Prostate gland (tissue), 2 donors: Measurements from ENCODE around the gene SLC24A4. TPM values are rescaled to one million over a fixed set of nuclear protein-coding genes. Genes with fewer than 3 reads are reported as not detected.

Experiments
- DNase-seq: peaks from one replicate; pipeline ENCODE4 v3.0.0-alpha.2; 2019; ENCODE audit warnings: low spot score
- H3K27ac ChIP-seq, 2 donors: fragments of 200-600 bp; sonication (generic); 2 replicates each; pipeline ENCODE4 v1.5.1; 2017 to 2019
- H3K27me3 ChIP-seq: fragments of 200-600 bp; sonication (generic); replicated peaks from 2 replicates; pipeline ENCODE4 v1.5.1; 2019; ENCODE audit not compliant: insufficient read depth
- H3K36me3 ChIP-seq, 2 donors: fragments of 200-600 bp; sonication (generic); 1 replicate in 1 of 2; 2 replicates in 1 of 2; pipeline versions ENCODE4 v1.5.1 to v1.8.1; 2017 to 2019
- H3K4me1 ChIP-seq: fragments of 200-600 bp; sonication (generic); replicated peaks from 2 replicates; pipeline ENCODE4 v1.5.1; 2019
- H3K4me3 ChIP-seq, 2 donors: fragments of 200-600 bp; sonication (generic); 2 replicates each; pipeline ENCODE4 v1.5.1; 2017 to 2019
- H3K9me3 ChIP-seq: fragments of 200-600 bp; sonication (generic); 2 replicates; pipeline ENCODE4 v1.5.1; 2017
- POLR2A ChIP-seq: fragments of 450-650 bp; IDR thresholded peaks from one replicate; pipeline ENCODE4 v1.6.1; 2016; ENCODE audit warnings: antibody characterized with exemption, mild to moderate bottlenecking
- POLR2AphosphoS5 ChIP-seq: sonication (generic); formaldehyde crosslinking; IDR thresholded peaks from one replicate; pipeline ENCODE4 v1.6.1; 2017; ENCODE audit warnings: antibody characterized with exemption
- WGBS: methylation state at CpG from one replicate; pipeline ENCODE4 v1.1.5; 2018; 5-methylcytosine and 5-hydroxymethylcytosine counted together
- intact Hi-C: fragments of 100-400 bp; cut with DNase I; formaldehyde crosslinking; loops from one replicate; pipeline ENCODE4 v1.14.2; 2022
- total RNA-seq, 2 donors: library from RNA; depleted of rRNA; stranded (reverse); fragments of >200 nt; gene quantifications; one replicate each; pipeline ENCODE4 v1.1.0, GENCODE V29; 2016
- TF ChIP-seq, protein P1 (sequence below), 4 experiments: fragments of 200-600 bp in 2 of 4; fragments of 450-650 bp in 2 of 4; sonication (generic) in 2 of 4; IDR thresholded peaks; 1 replicate in 3 of 4; 2 replicates in 1 of 4; pipeline ENCODE4 v1.5.1; 2016 to 2019; ENCODE audit warnings: antibody characterized with exemption in 4 of 4, mild to moderate bottlenecking in 2 of 4, moderate library complexity in 2 of 4

SLC24A4 gene
- total RNA-seq, 2 donors from 2014 or later: 0.82 to 7.2 TPM

DNA sequence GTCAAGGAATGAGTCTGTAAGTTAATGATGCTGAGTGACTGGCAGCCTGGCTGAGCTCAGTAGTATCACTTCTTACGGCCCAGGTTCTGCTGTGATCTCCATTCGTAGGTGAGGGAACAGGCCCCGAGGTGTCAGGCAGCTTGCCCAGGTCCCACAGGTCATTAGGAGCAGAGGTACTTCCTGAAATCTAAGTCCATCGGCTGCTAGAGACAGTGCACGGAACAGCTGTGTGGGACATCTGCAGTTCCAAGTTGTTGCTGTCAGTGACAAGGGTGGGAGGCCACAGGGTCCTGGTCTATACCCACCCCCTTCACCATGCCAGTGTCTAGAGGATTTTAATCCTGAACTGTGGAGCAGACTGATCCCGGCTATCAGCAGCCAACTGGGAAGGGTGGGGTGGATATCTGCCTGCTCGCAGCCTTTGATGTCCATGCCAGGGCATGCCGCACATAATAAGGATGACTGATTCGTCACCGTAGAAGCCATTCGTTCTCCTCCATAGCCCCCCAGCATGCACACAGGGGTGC is 108.3 kb downstream of the SLC24A4 start:
- TF ChIP-seq POLR2AphosphoS5 (no peak), POLR2A (no peak)
- TF ChIP-seq, protein P1, sequence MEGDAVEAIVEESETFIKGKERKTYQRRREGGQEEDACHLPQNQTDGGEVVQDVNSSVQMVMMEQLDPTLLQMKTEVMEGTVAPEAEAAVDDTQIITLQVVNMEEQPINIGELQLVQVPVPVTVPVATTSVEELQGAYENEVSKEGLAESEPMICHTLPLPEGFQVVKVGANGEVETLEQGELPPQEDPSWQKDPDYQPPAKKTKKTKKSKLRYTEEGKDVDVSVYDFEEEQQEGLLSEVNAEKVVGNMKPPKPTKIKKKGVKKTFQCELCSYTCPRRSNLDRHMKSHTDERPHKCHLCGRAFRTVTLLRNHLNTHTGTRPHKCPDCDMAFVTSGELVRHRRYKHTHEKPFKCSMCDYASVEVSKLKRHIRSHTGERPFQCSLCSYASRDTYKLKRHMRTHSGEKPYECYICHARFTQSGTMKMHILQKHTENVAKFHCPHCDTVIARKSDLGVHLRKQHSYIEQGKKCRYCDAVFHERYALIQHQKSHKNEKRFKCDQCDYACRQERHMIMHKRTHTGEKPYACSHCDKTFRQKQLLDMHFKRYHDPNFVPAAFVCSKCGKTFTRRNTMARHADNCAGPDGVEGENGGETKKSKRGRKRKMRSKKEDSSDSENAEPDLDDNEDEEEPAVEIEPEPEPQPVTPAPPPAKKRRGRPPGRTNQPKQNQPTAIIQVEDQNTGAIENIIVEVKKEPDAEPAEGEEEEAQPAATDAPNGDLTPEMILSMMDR (IDR thresholded peaks at IDR 0.05): no peak
- no peak for DNase-seq
- Histone ChIP-seq H3K4me3 (no peak overlapping the region), H3K27ac (no peak overlapping the region), H3K9me3 (no peaks in the 10 kb centered on the region), H3K27me3 (no peaks in the 10 kb centered on the region), H3K36me3 (no peaks in the 10 kb centered on the region), H3K4me1 (no peaks in the 10 kb centered on the region)
- WGBS: 56% methylated on average over 11 of the region's 11 CpGs
- intact Hi-C loops: no loop called here

GRCh38 chr14:92433407-92433806 is 110.4 kb downstream of the SLC24A4 start:
- no peaks in the 10 kb centered on the region for H3K27me3 ChIP-seq
- H3K36me3 ChIP-seq: no peaks in the 10 kb centered on the region
- DNase-seq: no peak
- H3K4me1 ChIP-seq: no peaks in the 10 kb centered on the region
- H3K9me3 ChIP-seq: no peaks in the 10 kb centered on the region
- intact Hi-C loops: no loop called here
- no peak overlapping the region for H3K4me3 ChIP-seq
- TF ChIP-seq POLR2AphosphoS5: no peak
- no peak for TF ChIP-seq POLR2A
- TF ChIP-seq, protein P1 (IDR thresholded peaks at IDR 0.05): no peak
- WGBS: 98% methylated on average over 2 of the region's 2 CpGs
- H3K27ac ChIP-seq: no peak overlapping the region

GRCh38 chr14:92435154-92435553 is 112.2 kb downstream of the SLC24A4 start:
- intact Hi-C loops: no loop called here
- no peaks in the 10 kb centered on the region for H3K36me3 ChIP-seq
- H3K27ac ChIP-seq: no peak overlapping the region
- no peaks in the 10 kb centered on the region for H3K9me3 ChIP-seq
- TF ChIP-seq, protein P1 (IDR thresholded peaks at IDR 0.05): no peak
- TF ChIP-seq POLR2A: no peak
- H3K4me1 ChIP-seq: no peaks in the 10 kb centered on the region
- DNase-seq: no peak
- H3K27me3 ChIP-seq: no peaks in the 10 kb centered on the region
- no peak overlapping the region for H3K4me3 ChIP-seq

DNA sequence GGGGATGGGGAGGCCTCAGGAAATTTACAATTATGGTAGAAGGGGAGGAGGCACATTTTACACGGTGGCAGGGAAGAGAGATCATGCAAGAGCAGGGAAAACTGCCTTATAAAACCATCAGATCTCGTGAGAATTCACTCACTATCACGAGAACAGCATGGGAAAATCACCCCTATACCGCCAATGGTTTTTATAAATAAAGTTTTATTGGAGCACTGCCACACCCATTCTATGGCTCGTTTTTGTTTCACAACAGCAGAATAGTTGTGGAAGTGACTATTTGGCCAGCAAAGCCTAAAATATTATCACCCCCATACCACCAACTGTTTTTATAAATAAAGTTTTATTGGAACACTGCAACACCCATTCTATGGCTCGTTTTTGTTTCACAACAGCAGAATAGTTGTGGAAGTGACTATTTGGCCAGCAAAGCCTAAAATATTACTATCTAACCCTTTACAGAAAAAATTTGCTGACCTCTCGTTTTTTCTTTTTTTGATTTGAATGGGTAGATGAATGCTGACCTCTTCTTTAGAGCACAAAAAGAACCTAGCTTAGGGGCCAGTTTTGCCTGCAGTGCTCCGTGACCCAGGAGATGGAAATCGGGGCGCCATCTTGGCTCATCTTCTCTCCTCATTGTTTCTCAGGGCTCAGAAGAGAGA is 113.3 kb downstream of the SLC24A4 start:
- Histone ChIP-seq H3K27ac (no peak overlapping the region), H3K27me3 (no peaks in the 10 kb centered on the region), H3K9me3 (no peaks in the 10 kb centered on the region), H3K4me1 (no peaks in the 10 kb centered on the region), H3K4me3 (no peak overlapping the region), H3K36me3 (no peaks in the 10 kb centered on the region)
- intact Hi-C loops: no loop called here
- DNase-seq: no peak
- WGBS: 77% methylated on average over 10 of the region's 10 CpGs
- TF ChIP-seq POLR2AphosphoS5: no peak
- TF ChIP-seq, protein P1 (IDR thresholded peaks at IDR 0.05): no peak
- TF ChIP-seq POLR2A: no peak

DNA sequence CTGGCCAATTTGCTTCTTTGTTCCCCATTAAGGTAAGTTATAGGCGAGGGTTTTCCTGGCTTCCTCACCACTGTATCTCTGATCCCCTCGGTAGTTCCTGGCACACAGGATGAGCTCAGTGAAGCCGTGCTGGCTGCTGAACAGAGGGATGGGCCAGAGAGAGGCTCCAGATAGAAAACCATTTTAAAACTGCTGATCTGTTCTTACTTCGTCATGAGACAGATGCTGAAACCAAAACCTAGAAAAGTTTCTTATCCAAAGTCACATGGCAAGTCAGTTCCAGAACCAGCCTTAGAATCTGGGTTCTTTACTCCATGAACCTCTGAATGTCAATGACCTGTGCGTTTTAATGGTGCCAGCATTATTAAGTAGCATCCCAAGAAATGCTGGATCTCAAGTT is 114.3 kb downstream of the SLC24A4 start:
- Histone ChIP-seq H3K4me3 (no peak overlapping the region), H3K27me3 (no peaks in the 10 kb centered on the region), H3K4me1 (no peaks in the 10 kb centered on the region), H3K36me3 (no peaks in the 10 kb centered on the region), H3K9me3 (no peaks in the 10 kb centered on the region), H3K27ac (no peak overlapping the region)
- 67% methylated on average over 5 of the region's 5 CpGs for WGBS
- intact Hi-C loops: no loop called here
- TF ChIP-seq, protein P1 (IDR thresholded peaks at IDR 0.05): no peak
- DNase-seq: no peak
